CD14-positive monocyte (primary cell): ENCODE data around the gene FGD6. TPM values are rescaled to one million over a fixed set of nuclear protein-coding genes. Genes with fewer than 3 reads are reported as not detected.

Experiments used
- DNase-seq, 3 donors: peaks; one replicate each; pipeline ENCODE4 v3.0.0-alpha.2; 2011 to 2022
- H2AFZ ChIP-seq: 2 replicates; pipeline ENCODE4 v1.6.0; 2012; ENCODE audit warnings: mild to moderate bottlenecking, low read depth, low read length, inconsistent platforms; ENCODE audit not compliant: insufficient read depth, poor library complexity, severe bottlenecking
- H3K27ac ChIP-seq, 2 donors: 1 replicate in 1 of 2; 2 replicates in 1 of 2; pipeline ENCODE4 v1.5.1; 2012 to 2013; ENCODE audit warnings: low read length in 2 of 2, control low read depth in 1 of 2, inconsistent platforms in 1 of 2, low read depth in 1 of 2, mild to moderate bottlenecking in 1 of 2
- H3K27me3 ChIP-seq, 2 donors: one replicate each; pipeline versions ENCODE4 v1.6.0 to v1.6.1; 2011 to 2013; ENCODE audit warnings: low read length in 2 of 2; ENCODE audit not compliant: control insufficient read depth in 2 of 2, insufficient read depth in 2 of 2
- H3K36me3 ChIP-seq, 2 donors: replicated peaks in 1 of 2; 1 replicate in 1 of 2; 2 replicates in 1 of 2; pipeline versions ENCODE4 v1.5.1 to v1.6.1; 2012 to 2013; ENCODE audit warnings: low read length in 2 of 2, control low read depth in 1 of 2, inconsistent platforms in 1 of 2, mild to moderate bottlenecking in 1 of 2; ENCODE audit not compliant: insufficient read depth in 2 of 2, control insufficient read depth in 1 of 2
- H3K4me1 ChIP-seq, 2 donors: 1 replicate in 1 of 2; 2 replicates in 1 of 2; pipeline versions ENCODE4 v1.5.1 to v1.6.1; 2012 to 2013; ENCODE audit warnings: low read length in 2 of 2, control low read depth in 1 of 2, inconsistent platforms in 1 of 2, mild to moderate bottlenecking in 1 of 2, moderate library complexity in 1 of 2; ENCODE audit not compliant: insufficient read depth in 2 of 2, control insufficient read depth in 1 of 2
- H3K4me2 ChIP-seq: replicated peaks from 2 replicates; pipeline ENCODE3; 2012; ENCODE audit warnings: low read length, moderate library complexity, mild to moderate bottlenecking; ENCODE audit not compliant: poor library complexity, severe bottlenecking; ENCODE audit errors: extremely low read depth
- H3K4me3 ChIP-seq, 3 experiments: fragments of 200-600 bp in 1 of 3; sonication (generic) in 1 of 3; replicated peaks in 1 of 3; 1 replicate in 2 of 3; 2 replicates in 1 of 3; pipeline ENCODE4 v1.5.1; 2011 to 2013; ENCODE audit warnings: low read length in 3 of 3, mild to moderate bottlenecking in 3 of 3, control low read depth in 2 of 3, low read depth in 2 of 3, inconsistent platforms in 1 of 3, moderate library complexity in 1 of 3
- H3K79me2 ChIP-seq: 2 replicates; pipeline ENCODE4 v1.6.0; 2012; ENCODE audit warnings: mild to moderate bottlenecking, control low read depth, inconsistent platforms, low read length, moderate library complexity; ENCODE audit not compliant: insufficient read depth
- H3K9ac ChIP-seq: 2 replicates; pipeline ENCODE4 v1.6.0; 2017; ENCODE audit warnings: low read length, mild to moderate bottlenecking; ENCODE audit not compliant: insufficient read depth, poor library complexity, severe bottlenecking
- H3K9me3 ChIP-seq, 2 donors: replicated peaks in 1 of 2; 1 replicate in 1 of 2; 2 replicates in 1 of 2; pipeline versions ENCODE4 v1.5.1 to v1.6.1; 2012 to 2013; ENCODE audit warnings: low read length in 2 of 2, control low read depth in 1 of 2; ENCODE audit not compliant: control insufficient read depth in 1 of 2, insufficient read depth in 1 of 2
- H4K20me1 ChIP-seq: 2 replicates; pipeline ENCODE4 v1.6.0; 2012; ENCODE audit warnings: mild to moderate bottlenecking, low read length, control low read depth, moderate library complexity; ENCODE audit not compliant: insufficient read depth
- H3K27ac Mint-ChIP-seq, 7 donors: one replicate each; pipeline ENCODE4 v1.8.0; 2020; ENCODE audit warnings: mild to moderate bottlenecking in 7 of 7, mixed read lengths in 7 of 7, moderate library complexity in 6 of 7, inconsistent platforms in 2 of 7
- H3K27me3 Mint-ChIP-seq, 3 donors: one replicate each; pipeline ENCODE4 v1.8.0; 2021 to 2022; ENCODE audit warnings: low read depth in 3 of 3, mild to moderate bottlenecking in 3 of 3, mixed read lengths in 3 of 3, moderate library complexity in 3 of 3, inconsistent platforms in 1 of 3
- H3K36me3 Mint-ChIP-seq, 2 donors: one replicate each; pipeline ENCODE4 v1.8.0; 2020; ENCODE audit warnings: mixed read lengths in 2 of 2, inconsistent platforms in 1 of 2, mild to moderate bottlenecking in 1 of 2
- H3K4me1 Mint-ChIP-seq: one replicate; pipeline ENCODE4 v1.8.0; 2020; ENCODE audit warnings: mild to moderate bottlenecking, mixed read lengths
- H3K4me3 Mint-ChIP-seq, 2 donors: one replicate each; pipeline ENCODE4 v1.8.0; 2020; ENCODE audit warnings: mild to moderate bottlenecking in 2 of 2, mixed read lengths in 2 of 2, moderate library complexity in 1 of 2
- H3K9me3 Mint-ChIP-seq, 7 donors: one replicate each; pipeline ENCODE4 v1.8.0; 2020 to 2022; ENCODE audit warnings: mixed read lengths in 7 of 7, mild to moderate bottlenecking in 6 of 7, moderate library complexity in 6 of 7, inconsistent platforms in 2 of 7
- CTCF ChIP-seq: fragments of 200-600 bp; IDR thresholded peaks from one replicate; pipeline ENCODE4 v1.8.0; 2022; ENCODE audit warnings: antibody characterized with exemption, mild to moderate bottlenecking
- WGBS: methylation state at CpG from one replicate; pipeline ENCODE4 v1.1.5; 2013; ENCODE audit warnings: missing lambda C conversion rate; ENCODE audit not compliant: insufficient coverage; 5-methylcytosine and 5-hydroxymethylcytosine counted together
- intact Hi-C, 2 donors: fragments of 100-400 bp; cut with micrococcal nuclease; formaldehyde crosslinking; loops; one replicate each; pipeline versions ENCODE4 v1.15.0 to v1.15.1; 2023
- polyA minus RNA-seq: library from RNA; depleted of rRNA, polyadenylated mRNA; stranded (reverse); fragments of >200 nt; gene quantifications from 2 replicates; pipeline ENCODE4 v1.2.3, GENCODE V29; 2012
- polyA plus RNA-seq, 3 donors: library from polyadenylated mRNA; depleted of rRNA in 1 of 3; unstranded in 2 of 3; stranded (reverse) in 1 of 3; fragments of 300-500 nt in 2 of 3; fragments of >200 nt in 1 of 3; fragmentation: Illumina TruSeq in 2 of 3; gene quantifications; 1 replicate in 2 of 3; 2 replicates in 1 of 3; pipeline ENCODE4 v1.2.3, GENCODE V29; 2012 to 2021
- total RNA-seq, 12 experiments: library from RNA in 1 of 12; stranded (reverse) in 1 of 12; fragments of 120-200 nt in 1 of 12; gene quantifications; one replicate each; pipeline ENCODE4 v1.2.4 and lab custom pipeline; 2013 to 2026; ENCODE audit warnings: mixed read lengths in 6 of 12, inconsistent platforms in 1 of 12

The FGD6 gene
- 17.5 TPM for total RNA-seq (2013)
- polyA plus RNA-seq (1 to 10 TPM; 4.0 to 8.1 (median 5.3) TPM), polyA minus RNA-seq (8.5 and 11.8 TPM in 2 replicates), total RNA-seq (lab: John Stamatoyannopoulos, UW) (22.6 to 77.1 (median 70.5) reads per million in 11 experiments)

DNA sequence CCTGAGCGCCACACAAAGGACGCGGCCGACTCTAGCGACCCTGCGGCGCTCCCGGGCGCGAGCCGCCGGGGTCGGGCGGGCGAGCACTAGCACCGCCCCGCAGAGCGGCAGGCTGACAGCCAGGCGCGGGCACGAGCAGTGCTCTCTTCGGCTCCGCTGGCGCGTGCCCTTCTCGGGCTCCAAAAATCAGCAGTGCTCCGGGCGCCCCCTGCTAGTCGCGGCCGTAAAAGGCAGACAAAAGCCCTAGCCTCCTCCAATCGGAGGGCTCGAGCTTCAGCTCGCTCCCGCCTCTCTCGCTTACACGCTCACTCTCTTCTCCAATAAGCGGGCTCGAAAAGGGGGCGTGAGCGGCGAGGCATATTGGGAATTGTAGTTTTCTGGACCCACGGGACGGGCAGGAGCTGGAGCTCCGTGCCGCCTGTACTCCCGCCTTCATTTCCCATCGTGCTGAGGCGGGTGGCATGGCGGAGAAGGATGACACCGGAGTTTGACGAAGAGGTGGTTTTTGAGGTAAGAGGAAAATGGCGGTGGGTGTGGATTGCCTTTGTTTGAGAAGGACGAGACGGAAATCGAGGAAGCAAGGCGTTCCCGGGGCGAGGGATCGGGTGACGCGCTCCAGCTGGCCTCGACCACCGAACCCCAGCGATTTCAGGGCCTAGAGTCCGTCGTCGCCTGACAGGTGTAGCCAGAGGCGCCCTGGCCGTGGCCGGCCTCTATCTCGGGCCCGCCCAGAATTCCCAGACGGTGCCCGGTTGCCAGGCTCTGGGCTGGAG lies at the start of gene FGD6, which contains the start of gene VEZT:
FGD6 (minus strand) TSS at position 91 of the 773 bp plus-strand sequence. CDS start 227 bp downstream, outside the sequence.
VEZT (plus strand) TSS at position 431 of the 773 bp plus-strand sequence; CDS start at position 475, 44 bp downstream.
- Mint-ChIP-seq H3K4me1 (peaks cover 42% of the 10 kb centered on the region), H3K36me3 (peaks cover 0 to 5% of the 10 kb centered on the region in 2 donors), H3K9me3 (no peaks in the 10 kb centered on the region), H3K27me3 (no peaks in the 10 kb centered on the region), H3K4me3 (peak within 1 kb of the TSS; percentile 97 to 99), H3K27ac (peak within 1 kb of the TSS; percentile 91 to 97 (median 95))
- H4K20me1 ChIP-seq, result peaks cover 26% of the 10 kb centered on the region
- peak within 1 kb of the TSS; percentile 89 for H3K9ac ChIP-seq
- peak within 1 kb of the TSS; percentile 85 to 99 (median 93) for H3K4me3 ChIP-seq
- no peaks in the 10 kb centered on the region for H3K27me3 ChIP-seq
- H3K79me2 ChIP-seq, result peaks cover 87% of the 10 kb centered on the region
- peak within 1 kb of the TSS; percentile 98 for H3K4me2 ChIP-seq
- H3K27ac ChIP-seq, result peak within 1 kb of the TSS; percentile 90 to 94
- H3K9me3 ChIP-seq, result no peaks in the 10 kb centered on the region
- intact Hi-C loops, result loop anchor here (5.0 to 10.0 kb wide), 3 partner anchors 85 to 103 kb away; no protein-coding TSS in a partner anchor
- H2AFZ ChIP-seq, result peak within 1 kb of the TSS; percentile 94
- H3K36me3 ChIP-seq, result no peaks in the 10 kb centered on the region
- DNase-seq, result peak; percentile 97 to 99 (median 98)
- under 1% methylated on average over 63 of the region's 75 CpGs for WGBS
- TF ChIP-seq CTCF, result peak; percentile 72
- H3K4me1 ChIP-seq, result peaks cover 18 to 45% of the 10 kb centered on the region in 2 donors

DNA sequence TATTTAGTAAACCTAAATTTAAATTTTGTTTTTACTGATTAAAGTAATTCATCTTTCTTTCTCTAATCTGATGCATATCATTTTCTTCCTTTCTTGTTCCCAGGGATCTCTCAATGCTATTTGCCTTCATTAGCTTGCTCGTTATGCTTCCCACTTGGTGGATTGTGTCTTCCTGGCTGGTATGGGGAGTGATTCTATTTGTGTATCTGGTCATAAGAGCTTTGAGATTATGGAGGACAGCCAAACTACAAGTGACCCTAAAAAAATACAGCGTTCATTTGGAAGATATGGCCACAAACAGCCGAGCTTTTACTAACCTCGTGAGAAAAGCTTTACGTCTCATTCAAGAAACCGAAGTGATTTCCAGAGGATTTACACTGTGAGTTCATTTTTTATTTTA lies 49.0 kb upstream of the FGD6 start:
- no peak for DNase-seq
- Mint-ChIP-seq H3K36me3 (peaks cover 47% of the 10 kb centered on the region in 2 donors), H3K4me1 (no peaks in the 10 kb centered on the region), H3K27ac (no peak overlapping the region), H3K27me3 (no peaks in the 10 kb centered on the region), H3K4me3 (no peak overlapping the region), H3K9me3 (peaks cover 0 to 2% (median 0%) of the 10 kb centered on the region in 7 donors)
- intact Hi-C loops, result no loop called here
- no peaks in the 10 kb centered on the region for H4K20me1 ChIP-seq
- H2AFZ ChIP-seq, result no peak overlapping the region
- WGBS, result no CpG with 5 or more reads among the region's 6 CpGs
- H3K4me2 ChIP-seq, result no peak overlapping the region
- H3K4me1 ChIP-seq, result no peaks in the 10 kb centered on the region
- TF ChIP-seq CTCF, result no peak
- no peaks in the 10 kb centered on the region for H3K27me3 ChIP-seq
- no peaks in the 10 kb centered on the region for H3K79me2 ChIP-seq
- H3K9ac ChIP-seq, result no peak overlapping the region
- no peak overlapping the region for H3K27ac ChIP-seq
- H3K9me3 ChIP-seq, result no peaks in the 10 kb centered on the region
- peaks cover 49 to 80% of the 10 kb centered on the region in 2 donors for H3K36me3 ChIP-seq
- H3K4me3 ChIP-seq, result no peak overlapping the region
